Pancreas (tissue), 10 donors: Measurements from ENCODE around the gene AZU1. TPM values are rescaled to one million over a fixed set of nuclear protein-coding genes. Genes with fewer than 3 reads are reported as not detected.
"Not testable (repeated sequence)": the region's sequence is repeated elsewhere in the genome, so short reads cannot be mapped to it uniquely, and the experiment has no call there.

Experiments used
- ATAC-seq, 4 donors: fragments of 200-7000 bp; cut with Tn5 transposase; one replicate each; pipeline versions ENCODE4 v1.8.0 to v1.9.1; 2020; ENCODE audit warnings: mild to moderate bottlenecking in 4 of 4, moderate library complexity in 4 of 4
- DNase-seq, 6 donors: peaks; one replicate each; pipeline ENCODE4 v3.0.0-alpha.2; 2020
- FAIRE-seq: peaks from 2 replicates; lab custom pipeline; 2012; peaks lifted over from hg19 to GRCh38; lab: Jason Lieb, UNC
- H3K27ac ChIP-seq, 4 donors: fragments of 200-600 bp; sonication (generic); 1 replicate in 3 of 4; 2 replicates in 1 of 4; pipeline versions ENCODE4 v1.5.0 to v1.8.0; 2020
- H3K27me3 ChIP-seq, 4 donors: fragments of 200-600 bp; one replicate each; pipeline ENCODE4 v1.8.0; 2021
- H3K36me3 ChIP-seq, 3 donors: fragments of 200-600 bp; sonication (generic) in 1 of 3; one replicate each; pipeline versions ENCODE4 v1.5.0 to v1.8.0; 2020 to 2021
- H3K4me1 ChIP-seq, 3 donors: fragments of 200-600 bp; one replicate each; pipeline ENCODE4 v1.8.0; 2021
- H3K4me3 ChIP-seq, 4 donors: fragments of 200-600 bp; sonication (generic) in 2 of 4; one replicate each; pipeline versions ENCODE4 v1.5.0 to v1.8.0; 2020 to 2021
- H3K9me3 ChIP-seq, 4 donors: fragments of 200-600 bp; one replicate each; pipeline ENCODE4 v1.8.0; 2021
- WGBS, 2 donors: extraction: QIAGEN DNeasy Blood & Tissue Kit; methylation state at CpG; one replicate each; pipeline ENCODE4 v1.1.7; 2013; 5-methylcytosine and 5-hydroxymethylcytosine counted together
- intact Hi-C, 3 donors: fragments of 100-400 bp; cut with DNase I; formaldehyde crosslinking; loops; one replicate each; pipeline versions ENCODE4 v1.11.1 to v1.14.2; 2022
- polyA plus RNA-seq, 2 donors: library from polyadenylated mRNA; stranded (reverse); fragments of 200-250 nt; gene quantifications; one replicate each; pipeline ENCODE4 v1.2.3, GENCODE V29; 2013
- total RNA-seq, 6 donors: library from RNA; stranded (reverse); fragmentation: NEBNext Ultra II Directional in 4 of 6; extraction: Animal tissue kit (Norgen Biotek cat#: 25700) in 4 of 6; gene quantifications; one replicate each; pipeline versions ENCODE4 v1.2.1 to v1.2.4, GENCODE V29; 2021 to 2023
- TF ChIP-seq, protein P1 (sequence below), 4 donors: fragments of 200-600 bp; sonication (generic) in 3 of 4; IDR thresholded peaks; one replicate each; pipeline versions ENCODE4 v1.5.0 to v1.8.0; 2021; ENCODE audit warnings: antibody characterized with exemption in 4 of 4
- donor health status: healthy with polysubstance abuse.
- donor health status: DM: no; HTN: no; CAD: no; lungs with moderate emphysema.
- donor health status: DM: no; HTN: no; CAD: no.
- donor health status: control.
- donor health status: control.
- donor health status: Bipolar disorder and iron deficiency.
- donor health status: DM: yes; HTN: yes; CAD: no.
- donor health status: DM: no; HTN: no; CAD: no.
- donor health status: DM: no; HTN: no; CAD: no.
- donor health status: DM: yes; HTN: yes; CAD: no.

The AZU1 gene
- total and polyA plus RNA-seq, 8 donors, result 0.35 TPM; not detected in 7

DNA sequence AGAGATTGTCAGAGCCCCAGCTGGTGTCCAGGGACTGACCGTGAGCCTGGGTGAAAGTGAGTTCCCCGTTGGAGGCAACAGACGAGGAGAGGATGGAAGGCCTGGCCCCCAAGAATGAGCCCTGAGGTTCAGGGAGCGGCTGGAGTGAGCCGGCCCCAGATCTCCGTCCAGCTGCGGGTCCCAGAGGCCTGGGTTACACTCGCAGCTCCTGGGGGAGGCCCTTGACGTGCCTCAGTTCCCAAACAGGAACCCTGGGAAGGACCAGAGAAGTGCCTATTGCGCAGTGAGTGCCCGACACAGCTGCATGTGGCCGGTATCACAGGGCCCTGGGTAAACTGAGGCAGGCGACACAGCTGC lies 23.3 kb downstream of the AZU1 start:
- peak overlapping the region; percentile 45 to 68 (median 60) for H3K27ac ChIP-seq
- ATAC-seq, result no peak
- H3K27me3 ChIP-seq, result peaks cover 0 to 7% (median 0%) of the 10 kb centered on the region in 4 donors
- DNase-seq, result peak in 1 of 6 donors; percentile 58
- peaks cover 0 to 5% (median 0%) of the 10 kb centered on the region in 3 donors for H3K4me1 ChIP-seq
- no peaks in the 10 kb centered on the region for H3K36me3 ChIP-seq
- no peak overlapping the region for H3K4me3 ChIP-seq
- intact Hi-C loops, result no loop called here
- WGBS, 2 donors, result 34 to 50% methylated on average over 13 of the region's 13 CpGs
- TF ChIP-seq, protein P1, sequence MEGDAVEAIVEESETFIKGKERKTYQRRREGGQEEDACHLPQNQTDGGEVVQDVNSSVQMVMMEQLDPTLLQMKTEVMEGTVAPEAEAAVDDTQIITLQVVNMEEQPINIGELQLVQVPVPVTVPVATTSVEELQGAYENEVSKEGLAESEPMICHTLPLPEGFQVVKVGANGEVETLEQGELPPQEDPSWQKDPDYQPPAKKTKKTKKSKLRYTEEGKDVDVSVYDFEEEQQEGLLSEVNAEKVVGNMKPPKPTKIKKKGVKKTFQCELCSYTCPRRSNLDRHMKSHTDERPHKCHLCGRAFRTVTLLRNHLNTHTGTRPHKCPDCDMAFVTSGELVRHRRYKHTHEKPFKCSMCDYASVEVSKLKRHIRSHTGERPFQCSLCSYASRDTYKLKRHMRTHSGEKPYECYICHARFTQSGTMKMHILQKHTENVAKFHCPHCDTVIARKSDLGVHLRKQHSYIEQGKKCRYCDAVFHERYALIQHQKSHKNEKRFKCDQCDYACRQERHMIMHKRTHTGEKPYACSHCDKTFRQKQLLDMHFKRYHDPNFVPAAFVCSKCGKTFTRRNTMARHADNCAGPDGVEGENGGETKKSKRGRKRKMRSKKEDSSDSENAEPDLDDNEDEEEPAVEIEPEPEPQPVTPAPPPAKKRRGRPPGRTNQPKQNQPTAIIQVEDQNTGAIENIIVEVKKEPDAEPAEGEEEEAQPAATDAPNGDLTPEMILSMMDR (IDR thresholded peaks at IDR 0.05), result no peak
- no peaks in the 10 kb centered on the region for H3K9me3 ChIP-seq
- no peak for FAIRE-seq

DNA sequence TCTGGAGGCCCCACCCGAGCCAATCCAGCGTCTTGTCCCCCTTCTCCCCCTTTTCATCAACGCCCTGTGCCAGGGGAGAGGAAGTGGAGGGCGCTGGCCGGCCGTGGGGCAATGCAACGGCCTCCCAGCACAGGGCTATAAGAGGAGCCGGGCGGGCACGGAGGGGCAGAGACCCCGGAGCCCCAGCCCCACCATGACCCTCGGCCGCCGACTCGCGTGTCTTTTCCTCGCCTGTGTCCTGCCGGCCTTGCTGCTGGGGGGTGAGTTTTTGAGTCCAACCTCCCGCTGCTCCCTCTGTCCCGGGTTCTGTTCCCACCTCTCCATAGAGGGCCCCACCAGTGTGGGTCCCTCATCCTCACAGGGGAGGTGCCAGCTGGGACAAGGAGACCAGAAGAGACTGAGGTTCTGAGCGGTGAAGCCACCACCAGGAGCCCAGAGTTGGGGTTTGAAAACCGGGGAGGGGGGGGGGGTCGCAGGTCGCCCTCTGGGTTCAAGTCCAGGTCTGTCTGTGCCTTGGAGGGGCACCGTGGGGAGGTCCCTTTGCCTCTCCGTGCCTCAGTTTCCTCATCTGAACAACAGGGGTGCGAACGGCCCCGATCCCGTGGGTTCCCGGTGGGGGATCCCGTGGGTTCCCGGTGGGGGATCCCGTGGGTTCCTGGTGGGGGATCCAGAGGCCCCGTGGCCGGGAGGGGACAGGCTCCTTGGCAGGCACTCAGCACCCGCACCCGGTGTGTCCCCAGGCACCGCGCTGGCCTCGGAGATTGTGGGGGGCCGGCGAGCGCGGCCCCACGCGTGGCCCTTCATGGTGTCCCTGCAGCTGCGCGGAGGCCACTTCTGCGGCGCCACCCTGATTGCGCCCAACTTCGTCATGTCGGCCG lies 24.7 kb downstream of the AZU1 start, which contains the start of gene ELANE:
Gene ELANE, plus strand, starts transcription at position 168 of the 878 bp plus-strand sequence. Its CDS starts 26 bp downstream, at position 194.
- H3K4me1 ChIP-seq, result peaks cover 0 to 5% (median 0%) of the 10 kb centered on the region in 3 donors
- intact Hi-C loops, result no loop called here
- peaks cover 0 to 7% (median 0%) of the 10 kb centered on the region in 4 donors for H3K27me3 ChIP-seq
- FAIRE-seq, result no peak
- no peak within 1 kb of the TSS for H3K4me3 ChIP-seq
- no peak for ATAC-seq
- TF ChIP-seq, protein P1 (IDR thresholded peaks at IDR 0.05), result no peak
- peak in 1 of 6 donors; percentile 72 for DNase-seq
- no peaks in the 10 kb centered on the region for H3K9me3 ChIP-seq
- 54 to 58% methylated on average over 40 to 55 of the region's 55 CpGs for WGBS, 2 donors
- peak within 1 kb of the TSS in 1 of 4 donors; percentile 63 for H3K27ac ChIP-seq
- no peaks in the 10 kb centered on the region for H3K36me3 ChIP-seq

DNA sequence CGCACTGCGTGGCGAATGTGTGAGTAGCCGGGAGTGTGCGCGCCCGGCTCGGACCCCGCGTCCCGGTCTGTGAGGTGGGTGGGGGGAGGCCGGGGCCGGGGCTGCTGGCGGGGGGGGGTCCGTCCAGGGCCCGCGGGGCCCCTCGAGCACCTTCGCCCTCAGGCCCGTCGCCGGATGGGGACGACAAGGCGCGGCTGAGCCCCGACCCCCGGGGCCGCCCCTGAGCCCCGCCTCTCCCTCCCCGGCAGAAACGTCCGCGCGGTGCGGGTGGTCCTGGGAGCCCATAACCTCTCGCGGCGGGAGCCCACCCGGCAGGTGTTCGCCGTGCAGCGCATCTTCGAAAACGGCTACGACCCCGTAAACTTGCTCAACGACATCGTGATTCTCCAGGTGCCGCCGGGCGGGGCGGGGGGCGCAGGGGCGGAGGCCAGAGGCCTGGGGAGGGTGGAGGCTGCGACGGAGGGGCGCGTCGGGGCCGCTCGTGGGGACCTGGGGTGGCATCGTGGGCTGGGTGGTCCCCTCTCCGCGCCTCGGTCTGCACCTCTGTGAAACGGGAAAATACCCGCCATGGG lies 25.5 kb downstream of the AZU1 start:
- Histone ChIP-seq H3K4me1 (peaks cover 0 to 5% (median 0%) of the 10 kb centered on the region in 3 donors), H3K27me3 (peaks cover 0 to 7% (median 0%) of the 10 kb centered on the region in 4 donors), H3K9me3 (no peaks in the 10 kb centered on the region), H3K36me3 (no peaks in the 10 kb centered on the region), H3K4me3 (no peak overlapping the region), H3K27ac (no peak overlapping the region)
- intact Hi-C loops, result no loop called here
- no peak for FAIRE-seq
- no peak for ATAC-seq
- DNase-seq, result peak in 1 of 6 donors; percentile 70
- TF ChIP-seq, protein P1 (IDR thresholded peaks at IDR 0.05), result no peak
- WGBS, 2 donors, result 24 to 27% methylated on average over 48 to 67 of the region's 67 CpGs

DNA sequence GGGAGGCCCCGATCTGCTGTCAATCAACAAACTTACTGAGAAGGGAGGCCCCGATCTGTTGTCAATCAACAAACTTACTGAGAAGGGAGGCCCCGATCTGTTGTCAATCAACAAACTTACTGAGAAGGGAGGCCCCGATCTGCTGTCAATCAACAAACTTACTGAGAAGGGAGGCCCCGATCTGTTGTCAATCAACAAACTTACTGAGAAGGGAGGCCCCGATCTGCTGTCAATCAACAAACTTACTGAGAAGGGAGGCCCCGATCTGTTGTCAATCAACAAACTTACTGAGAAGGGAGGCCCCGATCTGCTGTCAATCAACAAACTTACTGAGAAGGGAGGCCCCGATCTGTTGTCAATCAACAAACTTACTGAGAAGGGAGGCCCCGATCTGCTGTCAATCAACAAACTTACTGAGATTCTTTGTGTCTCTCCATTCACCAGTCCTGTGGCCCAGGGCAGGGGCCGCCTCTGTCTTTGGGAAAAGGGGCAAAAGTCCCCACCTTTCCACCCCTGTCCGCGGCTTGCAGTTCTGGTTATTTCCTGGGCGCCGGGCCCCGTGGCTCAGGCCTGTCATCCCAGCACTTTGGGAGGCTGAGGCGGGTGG lies 26.1 kb downstream of the AZU1 start:
- ATAC-seq, H3K4me3 ChIP-seq, H3K27me3 ChIP-seq, intact Hi-C loops, H3K4me1 ChIP-seq, H3K27ac ChIP-seq, H3K9me3 ChIP-seq, H3K36me3 ChIP-seq, FAIRE-seq: not testable (repeated sequence)
- peak in 1 of 6 donors; percentile 35 for DNase-seq
- 59 to 73% methylated on average over 10 to 12 of the region's 17 CpGs for WGBS, 2 donors

DNA sequence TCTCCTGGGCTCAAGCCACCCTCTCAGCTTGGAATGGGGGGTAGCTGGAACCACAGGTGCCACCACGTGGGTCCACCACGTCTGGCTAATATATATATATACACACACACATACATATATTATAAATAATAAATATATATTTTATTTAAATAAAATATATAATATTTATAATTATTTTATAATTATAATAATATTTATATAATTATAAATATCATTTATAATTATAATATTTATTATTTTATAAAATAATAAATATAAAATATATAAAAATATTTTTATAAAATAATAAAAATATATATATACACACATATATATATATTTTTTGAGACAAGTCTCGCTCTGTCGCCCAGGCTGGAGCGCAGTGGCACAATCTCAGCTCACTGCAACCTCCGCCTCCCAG lies 26.9 kb downstream of the AZU1 start:
- ATAC-seq, result no peak
- TF ChIP-seq, protein P1 (IDR thresholded peaks at IDR 0.05), result no peak
- Histone ChIP-seq H3K9me3 (no peaks in the 10 kb centered on the region), H3K27ac (no peak overlapping the region), H3K4me3 (no peak overlapping the region), H3K36me3 (no peaks in the 10 kb centered on the region), H3K4me1 (peaks cover 0 to 5% (median 0%) of the 10 kb centered on the region in 3 donors), H3K27me3 (peaks cover 0 to 7% (median 0%) of the 10 kb centered on the region in 4 donors)
- FAIRE-seq, result peak; percentile 97
- DNase-seq, result no peak
- WGBS, 2 donors, result 61 to 64% methylated on average over 6 of the region's 6 CpGs
- intact Hi-C loops, result no loop called here
